ENCODE results near the gene ATOH8.
"Not testable (repeated sequence)": the region's sequence is repeated elsewhere in the genome, so short reads cannot be mapped to it uniquely, and the experiment has no call there.

Gene ATOH8

GRCh38 chr2:85827879-85828569 lies 74.2 kb downstream of the ATOH8 start:
- H3K4me3 ChIP-seq (ENCODE audit: low read depth, low read length) = no peak overlapping the region
- TF ChIP-seq, protein P1, sequence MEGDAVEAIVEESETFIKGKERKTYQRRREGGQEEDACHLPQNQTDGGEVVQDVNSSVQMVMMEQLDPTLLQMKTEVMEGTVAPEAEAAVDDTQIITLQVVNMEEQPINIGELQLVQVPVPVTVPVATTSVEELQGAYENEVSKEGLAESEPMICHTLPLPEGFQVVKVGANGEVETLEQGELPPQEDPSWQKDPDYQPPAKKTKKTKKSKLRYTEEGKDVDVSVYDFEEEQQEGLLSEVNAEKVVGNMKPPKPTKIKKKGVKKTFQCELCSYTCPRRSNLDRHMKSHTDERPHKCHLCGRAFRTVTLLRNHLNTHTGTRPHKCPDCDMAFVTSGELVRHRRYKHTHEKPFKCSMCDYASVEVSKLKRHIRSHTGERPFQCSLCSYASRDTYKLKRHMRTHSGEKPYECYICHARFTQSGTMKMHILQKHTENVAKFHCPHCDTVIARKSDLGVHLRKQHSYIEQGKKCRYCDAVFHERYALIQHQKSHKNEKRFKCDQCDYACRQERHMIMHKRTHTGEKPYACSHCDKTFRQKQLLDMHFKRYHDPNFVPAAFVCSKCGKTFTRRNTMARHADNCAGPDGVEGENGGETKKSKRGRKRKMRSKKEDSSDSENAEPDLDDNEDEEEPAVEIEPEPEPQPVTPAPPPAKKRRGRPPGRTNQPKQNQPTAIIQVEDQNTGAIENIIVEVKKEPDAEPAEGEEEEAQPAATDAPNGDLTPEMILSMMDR (IDR thresholded peaks at IDR 0.05; ENCODE audit: low read depth, low read length) = no peak

- H3K4me3 ChIP-seq (ENCODE audit: low read depth, low read length) = no peak overlapping the region
- TF ChIP-seq, protein P1 (IDR thresholded peaks at IDR 0.05; ENCODE audit: low read depth, low read length) = no peak
These were observed 74.9 kb downstream of the ATOH8 start for GRCh38 chr2:85828725-85829124.

DNA sequence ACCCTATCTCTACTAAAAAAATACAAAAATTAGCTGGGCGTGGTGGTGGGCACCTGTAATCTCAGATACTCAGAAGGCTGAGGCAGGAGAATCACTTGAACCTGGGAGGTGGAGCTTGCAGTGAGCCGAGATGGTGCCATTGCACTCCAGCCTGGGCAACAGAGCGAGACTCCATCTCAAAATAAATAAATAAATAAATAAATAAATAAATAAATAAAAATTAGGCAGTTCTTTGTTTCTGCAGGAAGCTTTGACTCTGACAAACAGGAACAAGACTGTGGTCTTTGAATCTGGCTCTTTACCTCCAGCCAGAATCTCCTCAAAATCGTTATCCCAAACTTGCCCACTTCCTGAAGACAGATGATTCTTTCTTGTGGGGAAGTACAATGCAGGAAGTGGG lies 75.6 kb downstream of the ATOH8 start:
- H3K4me3 ChIP-seq (ENCODE audit: low read depth, low read length) = not testable (repeated sequence)

GRCh38 chr2:85830645-85831044 lies 76.9 kb downstream of the ATOH8 start:
- H3K4me3 ChIP-seq (ENCODE audit: low read depth, low read length) = no peak overlapping the region
- TF ChIP-seq, protein P1 (IDR thresholded peaks at IDR 0.05; ENCODE audit: low read depth, low read length) = no peak

GRCh38 chr2:85831735-85832134 lies 77.9 kb downstream of the ATOH8 start:
- no peak overlapping the region for H3K4me3 ChIP-seq (ENCODE audit: low read depth, low read length)
- TF ChIP-seq, protein P1 (IDR thresholded peaks at IDR 0.05; ENCODE audit: low read depth, low read length) = no peak

DNA sequence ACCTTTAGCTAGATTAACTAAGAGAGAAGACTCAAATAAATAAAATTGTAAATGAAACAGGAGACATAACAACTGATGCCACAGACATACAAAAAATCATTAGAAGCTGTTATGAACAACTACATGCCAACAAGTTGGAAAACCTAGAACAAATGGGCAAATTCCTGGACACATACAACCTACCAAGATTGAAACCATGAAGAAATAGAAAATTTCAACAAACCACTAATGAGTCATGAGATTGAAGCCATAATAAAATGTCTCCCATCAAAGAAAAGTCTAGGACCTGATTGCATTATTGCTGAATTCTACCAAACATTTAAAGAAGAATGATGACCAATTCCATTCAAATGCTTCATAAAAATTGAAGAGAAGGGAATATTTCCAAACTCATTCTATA lies 80.7 kb downstream of the ATOH8 start:
- no peak overlapping the region for H3K4me3 ChIP-seq (ENCODE audit: low read depth, low read length)
- TF ChIP-seq, protein P1 (IDR thresholded peaks at IDR 0.05; ENCODE audit: low read depth, low read length) = no peak

All from WI38 (cell line).